Neural progenitor cell (in vitro differentiated cells): Measurements from ENCODE around the gene BTBD18. TPM values are rescaled to one million over a fixed set of nuclear protein-coding genes. Genes with fewer than 3 reads are reported as not detected.

Source experiments
- DNase-seq: peaks from one replicate; pipeline ENCODE4 v3.0.0-alpha.2; 2016; ENCODE audit warnings: low spot score
- H2AFZ ChIP-seq: fragments of 200-600 bp; sonication (generic); replicated peaks from 2 replicates; pipeline ENCODE4 v1.6.1; 2016; ENCODE audit warnings: antibody characterized with exemption
- H3F3A ChIP-seq: fragments of 200-600 bp; sonication (generic); 2 replicates; pipeline ENCODE4 v1.6.1; 2016; ENCODE audit warnings: antibody characterized with exemption, low read depth
- H3K27ac ChIP-seq: fragments of 200-600 bp; sonication (generic); 2 replicates; pipeline ENCODE4 v1.5.1; 2016; ENCODE audit warnings: mild to moderate bottlenecking
- H3K27me3 ChIP-seq: fragments of 200-600 bp; sonication (generic); 2 replicates; pipeline ENCODE4 v1.6.1; 2016; ENCODE audit warnings: mild to moderate bottlenecking, moderate library complexity
- H3K36me3 ChIP-seq: fragments of 200-600 bp; sonication (generic); 2 replicates; pipeline ENCODE4 v1.5.1; 2016
- H3K4me1 ChIP-seq: fragments of 200-600 bp; sonication (generic); 2 replicates; pipeline ENCODE4 v1.6.1; 2016; ENCODE audit warnings: mixed run types
- H3K4me2 ChIP-seq: fragments of 200-600 bp; sonication (generic); 2 replicates; pipeline ENCODE4 v1.6.1; 2016
- H3K4me3 ChIP-seq: fragments of 200-600 bp; sonication (generic); 2 replicates; pipeline ENCODE4 v1.5.1; 2016
- H3K79me2 ChIP-seq: fragments of 200-600 bp; sonication (generic); 2 replicates; pipeline ENCODE4 v1.6.1; 2016; ENCODE audit warnings: low read depth
- H3K9ac ChIP-seq: fragments of 200-600 bp; sonication (generic); 2 replicates; pipeline ENCODE4 v1.6.1; 2016
- H3K9me3 ChIP-seq: fragments of 200-600 bp; sonication (generic); 2 replicates; pipeline ENCODE4 v1.5.1; 2016; ENCODE audit warnings: low read depth
- H4K20me1 ChIP-seq: fragments of 200-600 bp; sonication (generic); 2 replicates; pipeline ENCODE4 v1.6.1; 2016; ENCODE audit warnings: low read depth
- H3K27ac Mint-ChIP-seq: 3 replicates; pipeline ENCODE4 v1.8.0; 2021; ENCODE audit warnings: mixed read lengths
- H3K27me3 Mint-ChIP-seq: 2 replicates; pipeline ENCODE4 v1.8.0; 2022; ENCODE audit warnings: low read depth, mild to moderate bottlenecking, inconsistent platforms, moderate library complexity, mixed read lengths; ENCODE audit not compliant: insufficient read depth
- H3K36me3 Mint-ChIP-seq: 3 replicates; pipeline ENCODE4 v1.8.0; 2021; ENCODE audit warnings: mixed read lengths
- H3K4me1 Mint-ChIP-seq: 3 replicates; pipeline ENCODE4 v1.8.0; 2021; ENCODE audit warnings: mixed read lengths
- H3K4me3 Mint-ChIP-seq: 3 replicates; pipeline ENCODE4 v1.8.0; 2021; ENCODE audit warnings: mild to moderate bottlenecking, moderate library complexity, mixed read lengths
- H3K9me3 Mint-ChIP-seq: 3 replicates; pipeline ENCODE4 v1.8.0; 2020; ENCODE audit warnings: mixed read lengths
- CTCF ChIP-seq: fragments of 200-600 bp; sonication (generic); IDR thresholded peaks from 2 replicates; pipeline ENCODE4 v1.5.1; 2017; ENCODE audit warnings: antibody characterized with exemption, mild to moderate bottlenecking
- EZH2 ChIP-seq: fragments of 200-600 bp; sonication (generic); IDR thresholded peaks from 2 replicates; pipeline ENCODE4 v1.6.1; 2017; ENCODE audit warnings: antibody characterized with exemption, mild to moderate bottlenecking, moderate library complexity
- EZH2phosphoT487 ChIP-seq: fragments of 200-600 bp; sonication (generic); IDR thresholded peaks from 2 replicates; pipeline ENCODE4 v1.6.1; 2017; ENCODE audit warnings: antibody characterized with exemption
- total RNA-seq: library from RNA; depleted of rRNA; stranded (reverse); fragments of >200 nt; gene quantifications from 2 replicates; pipeline ENCODE4 v1.2.3, GENCODE V29; 2015; ENCODE audit warnings: low replicate concordance

BTBD18 gene
- total RNA-seq, 1 donor from 2014 or later: not detected

DNA sequence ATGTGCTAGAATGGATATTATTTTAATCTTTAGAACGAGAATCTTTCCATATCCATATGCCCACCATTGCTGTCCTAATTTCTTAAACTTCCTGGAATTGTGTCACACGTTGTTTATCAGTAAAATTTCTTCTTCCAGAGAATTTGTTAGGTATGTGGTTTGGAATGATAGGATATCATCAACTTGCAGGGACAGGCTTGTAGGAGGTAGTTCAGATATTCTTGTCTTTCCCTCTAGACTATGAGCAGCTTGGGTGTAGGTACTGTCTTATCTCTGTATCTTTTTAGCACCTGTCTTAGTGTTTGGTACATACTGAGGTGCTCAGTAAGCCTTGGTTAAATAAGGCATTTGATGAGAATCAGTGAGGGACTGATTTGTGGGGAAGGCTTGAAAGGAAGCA, 13.4 kb upstream of the BTBD18 start:
- H3K36me3 ChIP-seq: no peaks in the 10 kb centered on the region
- H3K27ac ChIP-seq: no peak overlapping the region
- no peaks in the 10 kb centered on the region for H3K27me3 ChIP-seq
- TF ChIP-seq EZH2 (no peak), EZH2phosphoT487 (no peak), CTCF (no peak)
- peaks cover 23% of the 10 kb centered on the region for H3K4me1 ChIP-seq
- peaks cover 22% of the 10 kb centered on the region for H3K36me3 Mint-ChIP-seq
- no peak overlapping the region for H3K27ac Mint-ChIP-seq
- H3K4me1 Mint-ChIP-seq: peaks cover 26% of the 10 kb centered on the region
- peaks cover 12% of the 10 kb centered on the region for H3K9me3 Mint-ChIP-seq
- peaks cover 83% of the 10 kb centered on the region for H3K79me2 ChIP-seq
- peaks cover 16% of the 10 kb centered on the region for H3F3A ChIP-seq
- peaks cover 69% of the 10 kb centered on the region for H4K20me1 ChIP-seq
- H3K27me3 Mint-ChIP-seq: no peaks in the 10 kb centered on the region
- H2AFZ ChIP-seq: no peak overlapping the region
- peak overlapping the region; percentile 100 for H3K4me2 ChIP-seq
- peak overlapping the region; percentile 97 for H3K4me3 Mint-ChIP-seq
- no peak overlapping the region for H3K9ac ChIP-seq
- no peaks in the 10 kb centered on the region for H3K9me3 ChIP-seq
- peak overlapping the region; percentile 90 for H3K4me3 ChIP-seq
- no peak for DNase-seq

- Histone ChIP-seq H3K79me2 (peaks cover 79% of the 10 kb centered on the region), H3K4me1 (peaks cover 23% of the 10 kb centered on the region), H3K27ac (no peak overlapping the region), H3K27me3 (no peaks in the 10 kb centered on the region), H3K4me2 (peak overlapping the region; percentile 100), H3K4me3 (peak overlapping the region; percentile 90), H3K9ac (no peak overlapping the region), H4K20me1 (peaks cover 65% of the 10 kb centered on the region), H2AFZ (no peak overlapping the region), H3K36me3 (no peaks in the 10 kb centered on the region), H3F3A (peaks cover 16% of the 10 kb centered on the region), H3K9me3 (no peaks in the 10 kb centered on the region)
- DNase-seq: no peak
- no peaks in the 10 kb centered on the region for H3K27me3 Mint-ChIP-seq
- no peak for TF ChIP-seq EZH2
- no peak for TF ChIP-seq EZH2phosphoT487
- TF ChIP-seq CTCF: no peak
- peaks cover 9% of the 10 kb centered on the region for H3K9me3 Mint-ChIP-seq
- peaks cover 19% of the 10 kb centered on the region for H3K36me3 Mint-ChIP-seq
- H3K4me1 Mint-ChIP-seq: peaks cover 26% of the 10 kb centered on the region
- peak overlapping the region; percentile 74 for H3K27ac Mint-ChIP-seq
- H3K4me3 Mint-ChIP-seq: peak overlapping the region; percentile 97
Observed at GRCh38 chr11:57764566-57764965, 12.9 kb upstream of the BTBD18 start.

DNA sequence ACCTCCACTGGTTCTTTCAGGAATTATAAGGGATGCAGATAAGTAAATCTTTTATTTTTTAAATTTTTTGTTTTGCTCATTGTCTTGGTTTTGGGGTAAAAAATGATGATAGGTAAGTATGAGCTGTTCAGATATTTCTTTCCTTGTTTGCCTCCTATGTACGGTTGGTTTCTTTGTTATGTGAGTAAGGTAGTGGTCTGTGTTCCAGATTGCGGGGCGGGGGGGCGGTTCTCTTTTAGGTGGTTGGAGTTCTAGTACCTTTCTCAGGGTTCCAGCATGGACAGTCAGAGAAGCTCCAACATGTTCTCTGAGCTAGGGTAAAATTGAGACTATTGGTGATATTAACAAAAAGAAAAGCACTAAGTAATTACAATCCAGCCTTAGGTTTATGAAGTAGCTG, 12.4 kb upstream of the BTBD18 start:
- Histone ChIP-seq H3K4me3 (peak overlapping the region; percentile 90), H3K9ac (peak overlapping the region; percentile 90), H3K79me2 (peaks cover 74% of the 10 kb centered on the region), H3K27ac (no peak overlapping the region), H2AFZ (no peak overlapping the region), H3K4me1 (peaks cover 23% of the 10 kb centered on the region), H3K4me2 (peak overlapping the region; percentile 100), H3K9me3 (no peaks in the 10 kb centered on the region), H3K27me3 (no peaks in the 10 kb centered on the region), H4K20me1 (peaks cover 60% of the 10 kb centered on the region), H3F3A (peaks cover 16% of the 10 kb centered on the region), H3K36me3 (no peaks in the 10 kb centered on the region)
- Mint-ChIP-seq H3K4me3 (peak overlapping the region; percentile 97), H3K36me3 (peaks cover 16% of the 10 kb centered on the region), H3K4me1 (peaks cover 26% of the 10 kb centered on the region), H3K27me3 (no peaks in the 10 kb centered on the region), H3K9me3 (peaks cover 9% of the 10 kb centered on the region), H3K27ac (peak overlapping the region; percentile 76)
- DNase-seq: no peak
- TF ChIP-seq CTCF: no peak
- no peak for TF ChIP-seq EZH2
- no peak for TF ChIP-seq EZH2phosphoT487
